Tibial artery (tissue), 4 donors: ENCODE data around the gene PRXL2C.

Source experiments
- DNase-seq, 2 donors: peaks; one replicate each; pipeline ENCODE4 v3.0.0-alpha.2; 2019
- H3K27ac ChIP-seq, 2 donors: fragments of 200-600 bp; sonication (generic) in 1 of 2; 1 replicate in 1 of 2; 2 replicates in 1 of 2; pipeline ENCODE4 v1.5.1; 2018 to 2019; ENCODE audit warnings: mild to moderate bottlenecking in 1 of 2
- H3K27me3 ChIP-seq, 2 donors: fragments of 200-600 bp; sonication (generic) in 1 of 2; one replicate each; pipeline versions ENCODE4 v1.5.1 to v1.6.0; 2016 to 2019
- H3K36me3 ChIP-seq, 3 donors: fragments of 200-600 bp; sonication (generic) in 2 of 3; one replicate each; pipeline ENCODE4 v1.5.1; 2016 to 2019; ENCODE audit warnings: mild to moderate bottlenecking in 2 of 3
- H3K4me1 ChIP-seq, 4 donors: fragments of 200-600 bp; sonication (generic) in 2 of 4; 1 replicate in 3 of 4; 2 replicates in 1 of 4; pipeline ENCODE4 v1.5.1; 2016 to 2019
- H3K4me3 ChIP-seq, 2 donors: fragments of 200-600 bp; sonication (generic) in 1 of 2; 1 replicate in 1 of 2; 2 replicates in 1 of 2; pipeline ENCODE4 v1.5.1; 2018 to 2019; ENCODE audit warnings: mild to moderate bottlenecking in 2 of 2
- H3K9me3 ChIP-seq, 3 donors: fragments of 200-600 bp; sonication (generic) in 1 of 3; one replicate each; pipeline ENCODE4 v1.5.1; 2016 to 2019
- intact Hi-C: fragments of 100-400 bp; cut with DNase I; formaldehyde crosslinking; loops from one replicate; pipeline ENCODE4 v1.15.0; 2023; ENCODE audit warnings: low total_unique reads
- TF ChIP-seq, protein P1 (sequence below), 2 experiments: fragments of 200-600 bp in 1 of 2; fragments of 450-650 bp in 1 of 2; IDR thresholded peaks; one replicate each; pipeline ENCODE4 v1.5.1; 2017 to 2019; ENCODE audit warnings: antibody characterized with exemption in 2 of 2, mild to moderate bottlenecking in 1 of 2, moderate library complexity in 1 of 2

The PRXL2C gene

DNA sequence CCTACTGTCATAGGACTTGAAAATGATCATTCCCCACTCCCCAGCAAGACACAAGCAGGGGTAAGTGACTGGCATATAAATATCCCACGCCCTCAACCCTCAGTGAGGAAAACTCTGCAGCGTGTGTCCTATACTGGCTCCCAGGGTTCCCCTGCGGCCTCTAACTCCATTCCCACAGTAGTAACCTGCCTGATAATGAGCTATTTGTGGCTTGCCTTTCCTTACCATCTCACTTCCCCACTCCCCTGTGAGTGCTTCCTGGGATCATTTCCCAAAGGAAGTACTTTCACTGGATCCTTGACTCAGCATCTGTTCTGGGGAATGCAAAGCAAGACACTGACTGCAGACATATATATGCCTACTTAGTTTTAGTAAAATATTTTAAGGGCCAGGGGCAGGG is 49.8 kb downstream of the PRXL2C start:
- Histone ChIP-seq H3K36me3 (no peaks in the 10 kb centered on the region), H3K4me3 (no peak overlapping the region), H3K9me3 (no peaks in the 10 kb centered on the region), H3K27me3 (no peaks in the 10 kb centered on the region), H3K27ac (no peak overlapping the region), H3K4me1 (peaks cover 0 to 24% (median 3%) of the 10 kb centered on the region in 4 donors)
- DNase-seq, result no peak
- TF ChIP-seq, protein P1, sequence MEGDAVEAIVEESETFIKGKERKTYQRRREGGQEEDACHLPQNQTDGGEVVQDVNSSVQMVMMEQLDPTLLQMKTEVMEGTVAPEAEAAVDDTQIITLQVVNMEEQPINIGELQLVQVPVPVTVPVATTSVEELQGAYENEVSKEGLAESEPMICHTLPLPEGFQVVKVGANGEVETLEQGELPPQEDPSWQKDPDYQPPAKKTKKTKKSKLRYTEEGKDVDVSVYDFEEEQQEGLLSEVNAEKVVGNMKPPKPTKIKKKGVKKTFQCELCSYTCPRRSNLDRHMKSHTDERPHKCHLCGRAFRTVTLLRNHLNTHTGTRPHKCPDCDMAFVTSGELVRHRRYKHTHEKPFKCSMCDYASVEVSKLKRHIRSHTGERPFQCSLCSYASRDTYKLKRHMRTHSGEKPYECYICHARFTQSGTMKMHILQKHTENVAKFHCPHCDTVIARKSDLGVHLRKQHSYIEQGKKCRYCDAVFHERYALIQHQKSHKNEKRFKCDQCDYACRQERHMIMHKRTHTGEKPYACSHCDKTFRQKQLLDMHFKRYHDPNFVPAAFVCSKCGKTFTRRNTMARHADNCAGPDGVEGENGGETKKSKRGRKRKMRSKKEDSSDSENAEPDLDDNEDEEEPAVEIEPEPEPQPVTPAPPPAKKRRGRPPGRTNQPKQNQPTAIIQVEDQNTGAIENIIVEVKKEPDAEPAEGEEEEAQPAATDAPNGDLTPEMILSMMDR (IDR thresholded peaks at IDR 0.05), result no peak
- intact Hi-C loops, result no loop called here

DNA sequence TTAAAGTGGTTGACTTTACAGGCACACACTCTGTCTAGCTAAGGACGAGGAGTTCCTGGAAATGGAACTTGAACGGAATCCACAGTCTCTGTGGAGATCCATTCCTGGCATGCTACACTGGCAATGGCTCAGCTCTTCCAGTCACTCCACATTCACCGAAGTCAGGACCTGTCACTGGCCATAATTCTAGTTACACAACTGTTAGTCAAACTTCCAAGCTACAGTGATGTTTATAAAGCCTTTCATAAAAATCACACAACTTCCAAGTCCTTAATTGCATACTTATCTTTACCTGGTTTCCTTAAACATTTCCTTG is 51.2 kb downstream of the PRXL2C start:
- TF ChIP-seq, protein P1 (IDR thresholded peaks at IDR 0.05), result no peak
- no peaks in the 10 kb centered on the region for H3K36me3 ChIP-seq
- H3K4me3 ChIP-seq, result no peak overlapping the region
- no peaks in the 10 kb centered on the region for H3K9me3 ChIP-seq
- peak overlapping the region; percentile 47 to 61 for H3K27ac ChIP-seq
- intact Hi-C loops, result no loop called here
- H3K4me1 ChIP-seq, result peaks cover 0 to 24% (median 3%) of the 10 kb centered on the region in 4 donors
- no peaks in the 10 kb centered on the region for H3K27me3 ChIP-seq
- peak; percentile 63 to 78 for DNase-seq

DNA sequence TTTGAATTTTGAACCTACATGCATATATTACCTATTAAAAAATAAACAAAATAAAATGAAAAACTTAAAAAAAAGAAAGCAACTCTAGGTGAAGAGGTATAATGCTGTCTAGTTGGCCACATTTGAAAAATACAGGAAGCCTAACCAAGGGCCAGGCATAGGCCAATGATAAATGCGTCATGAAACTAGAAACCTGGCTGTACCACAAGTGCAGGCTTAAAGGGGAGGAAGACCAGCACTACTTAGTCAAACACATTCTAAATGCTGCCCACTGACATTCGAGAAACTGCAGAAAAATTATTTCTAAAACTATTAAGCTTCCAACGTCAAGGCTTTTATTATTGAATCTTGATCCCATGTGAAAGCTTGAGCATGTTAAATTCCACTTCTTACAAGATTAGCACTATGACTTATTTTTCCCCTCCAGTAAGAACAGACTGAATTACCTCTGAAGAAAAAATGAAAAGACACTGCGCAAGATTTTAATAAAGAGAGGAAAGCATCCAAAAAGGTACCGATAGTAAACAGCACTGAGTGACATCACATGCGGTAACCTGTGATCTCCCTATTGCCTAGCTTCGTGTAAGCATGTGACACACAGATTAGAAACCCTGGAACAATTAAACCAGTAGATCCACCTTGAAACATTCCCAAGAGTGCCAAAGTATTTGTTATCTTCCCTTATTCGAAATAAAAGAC is 51.7 kb downstream of the PRXL2C start:
- Histone ChIP-seq H3K36me3 (no peaks in the 10 kb centered on the region), H3K27me3 (no peaks in the 10 kb centered on the region), H3K27ac (peak overlapping the region; percentile 47 to 61), H3K9me3 (no peaks in the 10 kb centered on the region), H3K4me3 (no peak overlapping the region), H3K4me1 (peaks cover 0 to 24% (median 3%) of the 10 kb centered on the region in 4 donors)
- DNase-seq, result no peak
- intact Hi-C loops, result no loop called here
- TF ChIP-seq, protein P1 (IDR thresholded peaks at IDR 0.05), result no peak

DNA sequence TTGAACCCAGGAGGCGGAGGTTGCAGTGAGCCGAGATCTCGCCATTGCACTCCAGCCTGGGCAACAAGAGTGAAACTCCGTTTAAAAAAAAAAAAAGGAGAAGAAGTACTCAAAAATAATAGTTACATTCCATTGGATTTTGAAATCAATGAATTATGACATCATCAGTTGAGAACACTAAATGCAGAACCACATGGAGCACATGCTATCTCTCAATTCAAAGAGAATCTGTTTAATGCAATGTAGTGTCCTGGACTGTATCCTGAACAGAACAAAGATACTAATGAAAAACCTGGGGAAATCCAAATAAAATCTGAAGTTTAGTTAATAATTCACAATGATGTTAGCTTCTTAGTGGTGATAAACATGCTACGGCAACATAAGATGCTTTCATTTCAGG is 55.8 kb downstream of the PRXL2C start:
- DNase-seq, result no peak
- H3K4me3 ChIP-seq, result no peak overlapping the region
- H3K9me3 ChIP-seq, result no peaks in the 10 kb centered on the region
- peaks cover 0 to 18% (median 3%) of the 10 kb centered on the region in 4 donors for H3K4me1 ChIP-seq
- H3K27me3 ChIP-seq, result no peaks in the 10 kb centered on the region
- intact Hi-C loops, result no loop called here
- TF ChIP-seq, protein P1 (IDR thresholded peaks at IDR 0.05), result no peak
- H3K36me3 ChIP-seq, result no peaks in the 10 kb centered on the region
- no peak overlapping the region for H3K27ac ChIP-seq

DNA sequence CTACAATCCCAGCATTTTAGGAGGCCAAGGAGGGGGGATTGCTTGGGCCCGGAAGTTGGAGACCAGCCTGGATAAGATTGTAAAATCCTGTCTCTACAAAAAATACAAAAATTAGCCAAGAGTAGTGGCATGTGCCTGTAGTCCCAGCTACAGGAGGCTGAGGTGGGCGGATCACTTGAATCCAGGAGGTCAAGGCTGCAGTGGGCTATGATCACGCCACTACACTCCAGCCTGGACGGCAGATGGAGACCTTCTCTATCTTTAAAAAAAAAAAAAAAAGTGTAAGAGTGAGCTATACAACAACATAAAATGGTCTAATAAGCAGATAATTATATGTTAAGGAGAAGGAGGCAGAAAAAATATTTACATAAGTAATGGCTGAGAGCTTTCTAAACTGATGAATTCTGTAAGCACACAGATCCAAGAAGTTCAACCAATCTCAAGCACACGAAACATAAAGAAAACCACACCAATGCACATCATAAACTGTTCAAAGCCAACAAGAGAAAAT is 58.5 kb downstream of the PRXL2C start:
- Histone ChIP-seq H3K27me3 (no peaks in the 10 kb centered on the region), H3K4me1 (no peaks in the 10 kb centered on the region), H3K9me3 (no peaks in the 10 kb centered on the region), H3K4me3 (no peak overlapping the region), H3K27ac (no peak overlapping the region), H3K36me3 (no peaks in the 10 kb centered on the region)
- no peak for DNase-seq
- intact Hi-C loops, result no loop called here
- TF ChIP-seq, protein P1 (IDR thresholded peaks at IDR 0.05), result no peak
